Esophagus muscularis mucosa (tissue), 4 donors: ENCODE measurements around the gene BTG3. TPM values are rescaled to one million over a fixed set of nuclear protein-coding genes. Genes with fewer than 3 reads are reported as not detected.

Source experiments
- DNase-seq: peaks from one replicate; pipeline ENCODE4 v3.0.0-alpha.2; 2017; ENCODE audit errors: extremely low spot score
- H3K27ac ChIP-seq, 4 donors: fragments of 200-600 bp; sonication (generic); replicated peaks in 1 of 4; 1 replicate in 3 of 4; 2 replicates in 1 of 4; pipeline ENCODE4 v1.5.1; 2016 to 2019; ENCODE audit warnings: mild to moderate bottlenecking in 1 of 4
- H3K27me3 ChIP-seq, 4 donors: fragments of 200-600 bp; sonication (generic); one replicate each; pipeline versions ENCODE4 v1.5.1 to v1.6.0; 2016 to 2019
- H3K36me3 ChIP-seq, 4 donors: fragments of 200-600 bp; sonication (generic); one replicate each; pipeline ENCODE4 v1.5.1; 2016 to 2019
- H3K4me1 ChIP-seq, 4 donors: fragments of 200-600 bp; sonication (generic); one replicate each; pipeline ENCODE4 v1.5.1; 2016 to 2019
- H3K4me3 ChIP-seq, 4 donors: fragments of 200-600 bp; sonication (generic); 1 replicate in 2 of 4; 2 replicates in 2 of 4; pipeline ENCODE4 v1.5.1; 2016 to 2019; ENCODE audit warnings: mild to moderate bottlenecking in 4 of 4, moderate library complexity in 1 of 4
- H3K9me3 ChIP-seq, 4 donors: fragments of 200-600 bp; sonication (generic); 1 replicate in 3 of 4; 2 replicates in 1 of 4; pipeline ENCODE4 v1.5.1; 2016 to 2019
- EP300 ChIP-seq: sonication (generic); formaldehyde crosslinking; IDR thresholded peaks from one replicate; pipeline ENCODE4 v1.6.1; 2017; ENCODE audit warnings: antibody characterized with exemption
- POLR2A ChIP-seq: fragments of 450-650 bp; IDR thresholded peaks from one replicate; pipeline ENCODE4 v1.6.1; 2017; ENCODE audit warnings: antibody characterized with exemption, moderate library complexity, mild to moderate bottlenecking, low read depth
- POLR2AphosphoS5 ChIP-seq, 2 donors: sonication (generic); formaldehyde crosslinking; IDR thresholded peaks; one replicate each; pipeline ENCODE4 v1.6.1; 2017; ENCODE audit warnings: antibody characterized with exemption in 2 of 2
- WGBS: methylation state at CpG from one replicate; pipeline ENCODE4 v1.1.5; 2018; 5-methylcytosine and 5-hydroxymethylcytosine counted together
- intact Hi-C: fragments of 100-400 bp; cut with DNase I; formaldehyde crosslinking; loops from one replicate; pipeline ENCODE4 v1.15.1; 2023
- total RNA-seq, 4 donors: library from RNA; depleted of rRNA; stranded (reverse); fragments of >200 nt; gene quantifications; one replicate each; pipeline versions ENCODE4 v1.1.0 to v1.2.1, GENCODE V29; 2016
- TF ChIP-seq, protein P1 (sequence below), 3 experiments: fragments of 200-600 bp in 2 of 3; fragments of 450-650 bp in 1 of 3; sonication (generic) in 2 of 3; IDR thresholded peaks; one replicate each; pipeline ENCODE4 v1.5.1; 2017 to 2019; ENCODE audit warnings: antibody characterized with exemption in 3 of 3, mild to moderate bottlenecking in 2 of 3, moderate library complexity in 1 of 3

The BTG3 gene
- total RNA-seq, 4 donors from 2014 or later, result 17.2 to 44.2 (median 34.1) TPM

DNA sequence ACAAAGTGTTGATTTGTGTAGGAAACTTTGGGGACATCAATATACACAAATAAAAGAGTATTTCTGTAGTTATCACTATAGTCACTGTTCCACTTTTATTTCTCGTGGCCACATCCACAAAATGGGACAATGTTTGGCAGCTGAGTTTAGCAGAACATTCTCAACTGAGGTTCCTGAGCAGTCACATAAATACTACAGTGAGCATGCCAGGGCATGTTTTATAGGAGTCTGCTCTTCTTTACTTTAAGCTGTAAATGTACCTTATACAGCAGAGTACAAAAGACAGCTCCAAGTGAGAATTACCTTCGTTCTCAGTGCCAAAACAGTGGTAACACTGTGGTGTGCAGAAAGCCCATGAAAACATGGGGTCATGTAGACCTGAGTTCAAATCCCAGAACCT is 5.0 kb downstream of the BTG3 start:
- H3K4me1 ChIP-seq, result peaks cover 7 to 14% (median 11%) of the 10 kb centered on the region in 4 donors
- no peak overlapping the region for H3K27ac ChIP-seq
- DNase-seq, result no peak
- peaks cover 10 to 30% (median 20%) of the 10 kb centered on the region in 4 donors for H3K36me3 ChIP-seq
- TF ChIP-seq POLR2A (no peak), POLR2AphosphoS5 (IDR thresholded peaks at IDR 0.05) (no peak), EP300 (no peak)
- TF ChIP-seq, protein P1, sequence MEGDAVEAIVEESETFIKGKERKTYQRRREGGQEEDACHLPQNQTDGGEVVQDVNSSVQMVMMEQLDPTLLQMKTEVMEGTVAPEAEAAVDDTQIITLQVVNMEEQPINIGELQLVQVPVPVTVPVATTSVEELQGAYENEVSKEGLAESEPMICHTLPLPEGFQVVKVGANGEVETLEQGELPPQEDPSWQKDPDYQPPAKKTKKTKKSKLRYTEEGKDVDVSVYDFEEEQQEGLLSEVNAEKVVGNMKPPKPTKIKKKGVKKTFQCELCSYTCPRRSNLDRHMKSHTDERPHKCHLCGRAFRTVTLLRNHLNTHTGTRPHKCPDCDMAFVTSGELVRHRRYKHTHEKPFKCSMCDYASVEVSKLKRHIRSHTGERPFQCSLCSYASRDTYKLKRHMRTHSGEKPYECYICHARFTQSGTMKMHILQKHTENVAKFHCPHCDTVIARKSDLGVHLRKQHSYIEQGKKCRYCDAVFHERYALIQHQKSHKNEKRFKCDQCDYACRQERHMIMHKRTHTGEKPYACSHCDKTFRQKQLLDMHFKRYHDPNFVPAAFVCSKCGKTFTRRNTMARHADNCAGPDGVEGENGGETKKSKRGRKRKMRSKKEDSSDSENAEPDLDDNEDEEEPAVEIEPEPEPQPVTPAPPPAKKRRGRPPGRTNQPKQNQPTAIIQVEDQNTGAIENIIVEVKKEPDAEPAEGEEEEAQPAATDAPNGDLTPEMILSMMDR (IDR thresholded peaks at IDR 0.05), result no peak
- no peaks in the 10 kb centered on the region for H3K9me3 ChIP-seq
- no peaks in the 10 kb centered on the region for H3K27me3 ChIP-seq
- WGBS, result 95% methylated on average over 2 of the region's 2 CpGs
- intact Hi-C loops, result no loop called here
- no peak overlapping the region for H3K4me3 ChIP-seq

GRCh38 chr21:17602874-17603273 is 9.8 kb downstream of the BTG3 start:
- Histone ChIP-seq H3K4me1 (peaks cover 0 to 7% (median 1%) of the 10 kb centered on the region in 4 donors), H3K4me3 (no peak overlapping the region), H3K9me3 (no peaks in the 10 kb centered on the region), H3K27ac (no peak overlapping the region), H3K36me3 (peaks cover 10 to 65% (median 35%) of the 10 kb centered on the region in 4 donors), H3K27me3 (no peaks in the 10 kb centered on the region)
- 83% methylated on average over 3 of the region's 3 CpGs for WGBS
- intact Hi-C loops, result no loop called here
- DNase-seq, result no peak
- TF ChIP-seq, protein P1 (IDR thresholded peaks at IDR 0.05), result no peak
- TF ChIP-seq POLR2A (no peak), EP300 (no peak), POLR2AphosphoS5 (IDR thresholded peaks at IDR 0.05) (no peak)

GRCh38 chr21:17598437-17598836 is 14.3 kb downstream of the BTG3 start:
- intact Hi-C loops, result no loop called here

GRCh38 chr21:17597680-17598079 is 15.0 kb downstream of the BTG3 start:
- no peaks in the 10 kb centered on the region for H3K9me3 ChIP-seq
- no peak overlapping the region for H3K27ac ChIP-seq
- no peak overlapping the region for H3K4me3 ChIP-seq
- intact Hi-C loops, result no loop called here
- DNase-seq, result no peak
- H3K36me3 ChIP-seq, result peaks cover 5 to 85% (median 38%) of the 10 kb centered on the region in 4 donors
- TF ChIP-seq EP300, result no peak
- no peak for TF ChIP-seq POLR2AphosphoS5 (IDR thresholded peaks at IDR 0.05)
- H3K4me1 ChIP-seq, result no peaks in the 10 kb centered on the region
- no peaks in the 10 kb centered on the region for H3K27me3 ChIP-seq
- WGBS, result 90% methylated on average over 1 of the region's 1 CpG

More at GRCh38 chr21:17598437-17598836, 14.3 kb downstream of the BTG3 start:
- Histone ChIP-seq H3K9me3 (no peaks in the 10 kb centered on the region), H3K27ac (no peak overlapping the region), H3K4me1 (no peaks in the 10 kb centered on the region), H3K36me3 (peaks cover 7 to 85% (median 40%) of the 10 kb centered on the region in 4 donors), H3K4me3 (no peak overlapping the region), H3K27me3 (no peaks in the 10 kb centered on the region)
- no peak for DNase-seq
- TF ChIP-seq POLR2AphosphoS5 (IDR thresholded peaks at IDR 0.05) (no peak), POLR2A (no peak), EP300 (no peak)
- TF ChIP-seq, protein P1 (IDR thresholded peaks at IDR 0.05), result no peak
- WGBS, result 93% methylated on average over 3 of the region's 3 CpGs

GRCh38 chr21:17590430-17590829 is 22.3 kb downstream of the BTG3 start:
- intact Hi-C loops, result no loop called here
- 85% methylated on average over 4 of the region's 4 CpGs for WGBS
- TF ChIP-seq, protein P1 (IDR thresholded peaks at IDR 0.05), result no peak
- no peak for TF ChIP-seq POLR2A
- TF ChIP-seq POLR2AphosphoS5 (IDR thresholded peaks at IDR 0.05), result no peak
- TF ChIP-seq EP300, result no peak
- Histone ChIP-seq H3K4me1 (no peaks in the 10 kb centered on the region), H3K36me3 (peaks cover 5 to 28% (median 14%) of the 10 kb centered on the region in 4 donors), H3K27ac (no peak overlapping the region), H3K9me3 (no peaks in the 10 kb centered on the region), H3K4me3 (no peak overlapping the region), H3K27me3 (no peaks in the 10 kb centered on the region)
- DNase-seq, result no peak
